H7 (cell line): ENCODE data around the gene ANKS6. TPM values are rescaled to one million over a fixed set of nuclear protein-coding genes. Genes with fewer than 3 reads are reported as not detected.

Experiments
- DNase-seq: peaks from one replicate; pipeline ENCODE4 v3.0.0; 2012
- H3K27me3 ChIP-seq: 2 replicates; pipeline ENCODE4 v1.6.0; 2011; ENCODE audit warnings: mild to moderate bottlenecking, low read length; ENCODE audit not compliant: control insufficient read depth, insufficient read depth
- H3K36me3 ChIP-seq: replicated peaks from 2 replicates; pipeline ENCODE4 v1.5.1; 2011; ENCODE audit warnings: low read length; ENCODE audit not compliant: control insufficient read depth, insufficient read depth
- H3K4me3 ChIP-seq: 2 replicates; pipeline ENCODE4 v1.5.1; 2011; ENCODE audit warnings: low read depth, mild to moderate bottlenecking, control low read depth, low read length, moderate library complexity; ENCODE audit not compliant: insufficient read depth
- total RNA-seq: library from RNA; depleted of rRNA; stranded (reverse); fragments of >200 nt; shearing (Covaris generic); gene quantifications from 2 replicates; pipeline ENCODE4 v1.2.3, GENCODE V29; 2014

ANKS6 gene
- total RNA-seq, 1 experiment from 2014 or later: 51.0 TPM

DNA sequence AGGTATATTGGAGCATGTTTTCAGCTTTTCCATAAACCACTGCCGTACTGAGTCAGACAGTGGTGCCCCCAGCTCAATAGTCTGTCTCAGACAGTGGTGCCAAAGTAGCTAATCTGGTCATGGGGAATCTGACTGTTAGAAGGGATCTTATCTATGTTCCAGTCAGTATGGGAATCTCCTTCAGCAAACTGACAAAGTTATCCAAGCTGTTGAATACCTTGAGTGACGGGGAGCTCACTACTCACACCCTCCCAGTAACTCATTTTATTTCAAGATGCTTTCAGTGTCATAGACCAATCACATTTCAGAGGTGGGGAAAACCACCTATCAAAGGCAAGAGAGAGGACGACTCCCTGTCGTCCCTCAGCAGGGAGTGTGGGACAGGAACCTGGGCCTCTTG, 18.7 kb downstream of the ANKS6 start:
- no peak for DNase-seq
- Histone ChIP-seq H3K4me3 (no peak overlapping the region), H3K27me3 (no peaks in the 10 kb centered on the region), H3K36me3 (peaks cover 21% of the 10 kb centered on the region)

DNA sequence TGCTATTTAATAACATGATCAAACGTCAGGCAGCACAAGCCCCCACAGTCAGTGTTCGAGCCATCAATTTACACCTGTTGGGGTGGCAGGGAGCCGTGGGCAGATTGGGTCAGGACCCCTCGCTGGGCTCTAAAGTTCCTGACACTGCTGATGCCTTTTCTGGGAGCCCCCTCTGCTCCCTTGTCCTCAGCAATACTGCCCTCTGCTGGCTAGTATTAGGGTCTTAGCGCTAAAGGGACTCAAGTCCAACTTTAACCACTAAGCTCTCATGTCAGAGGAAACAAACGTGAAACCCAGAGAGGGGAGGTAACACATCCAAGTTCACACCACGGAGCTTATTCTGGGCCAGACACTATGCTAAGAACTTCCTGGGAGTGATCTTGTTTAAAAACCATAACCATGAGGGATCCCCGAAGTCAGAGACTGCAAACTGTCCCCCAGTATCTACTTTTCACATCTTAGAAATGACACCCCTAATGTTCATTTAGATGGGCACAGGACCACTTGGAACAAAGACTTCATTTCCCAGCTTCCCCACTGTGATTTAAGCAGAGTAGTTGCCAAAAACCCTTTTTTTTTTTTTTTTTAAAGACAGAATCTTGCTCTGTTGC, 20.4 kb downstream of the ANKS6 start:
- H3K36me3 ChIP-seq: peaks cover 24% of the 10 kb centered on the region

DNA sequence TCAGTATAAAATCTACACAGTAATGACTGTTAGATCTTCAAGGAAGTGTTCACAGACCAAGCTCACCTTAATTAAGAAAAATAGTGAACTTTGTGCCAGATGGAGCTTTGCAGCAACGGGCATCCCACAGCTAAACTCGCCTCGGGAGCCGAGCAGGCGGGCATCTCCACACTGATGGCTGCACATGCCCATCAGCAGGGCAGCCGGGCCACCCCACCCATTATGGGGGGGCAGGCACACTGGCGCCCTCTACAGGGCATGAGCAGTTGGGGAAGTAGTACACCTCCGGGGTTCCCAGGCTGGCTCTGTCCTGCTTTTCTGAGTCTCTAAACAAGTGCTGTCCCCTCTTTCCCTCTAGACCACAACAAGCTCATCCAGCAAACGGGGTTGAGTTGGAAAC, 21.6 kb downstream of the ANKS6 start:
- Histone ChIP-seq H3K4me3 (no peak overlapping the region), H3K27me3 (no peaks in the 10 kb centered on the region), H3K36me3 (peaks cover 27% of the 10 kb centered on the region)
- DNase-seq: peak; percentile 90

More for the DNA sequence above, 20.4 kb downstream of the ANKS6 start:
- no peaks in the 10 kb centered on the region for H3K27me3 ChIP-seq
- DNase-seq: peak; percentile 93
- no peak overlapping the region for H3K4me3 ChIP-seq

DNA sequence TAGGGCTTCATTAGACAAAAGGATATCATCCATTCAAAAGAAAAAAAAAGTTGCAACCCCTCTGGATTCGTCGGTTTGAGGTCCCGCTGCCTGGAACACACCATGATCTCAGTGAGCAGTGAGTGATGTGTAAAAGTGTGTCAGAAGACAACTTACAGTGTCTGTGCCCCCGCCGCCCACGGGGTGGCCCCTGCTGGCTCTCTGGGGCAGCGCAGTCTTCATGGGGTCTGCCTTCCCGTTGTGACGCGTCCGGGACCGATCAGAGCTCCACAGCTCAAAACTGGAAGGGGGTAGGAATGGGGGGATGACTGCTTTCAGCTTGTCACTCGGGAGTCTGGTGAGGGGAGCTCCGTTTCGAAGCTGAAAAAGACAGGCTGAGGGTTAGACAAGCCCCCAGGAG, 22.6 kb downstream of the ANKS6 start:
- Histone ChIP-seq H3K4me3 (no peak overlapping the region), H3K36me3 (peaks cover 27% of the 10 kb centered on the region), H3K27me3 (no peaks in the 10 kb centered on the region)
- peak; percentile 61 for DNase-seq

DNA sequence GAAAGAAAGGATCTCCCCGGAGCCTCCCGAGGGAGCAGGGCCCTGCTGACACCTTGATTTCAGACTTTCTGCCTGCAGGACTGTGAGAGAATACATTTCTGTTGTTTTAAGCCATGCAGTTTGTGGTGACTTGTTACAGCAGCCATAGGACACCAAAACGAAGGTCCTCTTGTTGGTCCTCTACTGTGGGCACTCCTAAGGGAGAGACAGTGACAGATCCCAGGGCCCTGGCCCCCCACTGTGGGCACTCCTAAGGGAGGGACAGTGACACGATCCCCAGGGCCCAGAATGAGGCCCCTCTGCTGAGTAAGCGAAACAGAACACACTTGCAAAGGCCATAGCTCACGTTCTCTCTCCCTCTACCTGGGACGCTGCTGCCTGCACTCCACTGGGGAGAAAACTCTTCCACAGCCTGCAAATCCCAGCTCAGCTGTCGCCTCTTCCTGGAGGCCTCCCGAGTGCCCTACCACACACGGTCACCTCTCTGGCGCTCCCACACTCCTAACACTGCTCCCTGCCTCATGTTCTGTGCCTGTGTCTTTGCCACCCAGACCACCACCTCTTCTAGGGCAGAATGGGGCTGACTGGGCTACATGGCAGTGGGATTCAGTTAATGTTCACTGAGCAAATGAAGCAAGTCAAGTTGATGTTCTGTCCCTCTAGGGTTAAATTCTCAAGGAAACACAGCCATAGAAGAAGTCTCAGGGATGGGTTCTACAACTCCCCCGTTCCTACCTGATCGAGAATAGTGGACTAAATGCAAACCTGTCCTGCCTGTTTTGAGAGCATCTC, 23.8 kb downstream of the ANKS6 start:
- no peak overlapping the region for H3K4me3 ChIP-seq
- no peak for DNase-seq
- peaks cover 29% of the 10 kb centered on the region for H3K36me3 ChIP-seq
- no peaks in the 10 kb centered on the region for H3K27me3 ChIP-seq

DNA sequence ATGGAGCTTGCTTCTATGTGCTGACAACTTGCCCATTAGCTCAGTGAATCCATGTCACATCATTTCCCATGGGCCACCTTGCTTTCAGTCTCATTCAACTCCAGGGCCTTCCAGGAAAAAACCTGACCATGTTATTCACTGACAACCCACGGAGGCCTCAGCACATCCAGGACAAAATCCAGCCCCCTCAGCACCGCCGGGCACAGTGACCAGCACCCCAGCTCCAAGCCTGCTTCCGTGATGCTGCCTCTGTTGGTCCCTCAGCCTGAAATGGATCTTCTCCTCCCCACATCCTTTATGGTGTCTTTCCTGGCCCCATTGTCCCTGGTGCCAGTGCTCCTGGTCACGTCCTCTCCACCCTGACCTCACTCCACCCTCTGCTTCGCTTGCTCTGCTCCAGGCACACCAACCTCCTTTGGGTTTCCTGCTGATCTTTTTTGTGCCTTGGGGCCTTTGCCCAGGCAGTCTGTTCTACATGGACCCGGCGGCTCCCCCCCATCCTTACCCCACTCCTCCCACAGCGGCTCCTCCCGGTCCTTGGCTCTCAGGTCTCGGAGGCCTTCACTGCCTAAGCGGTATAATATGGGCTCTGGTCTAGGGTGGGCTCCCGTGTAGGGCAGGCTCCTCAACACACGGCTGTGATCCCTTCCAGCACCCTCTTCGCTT, 25.0 kb downstream of the ANKS6 start:
- no peak overlapping the region for H3K4me3 ChIP-seq
- no peaks in the 10 kb centered on the region for H3K27me3 ChIP-seq
- peaks cover 33% of the 10 kb centered on the region for H3K36me3 ChIP-seq
- DNase-seq: no peak

DNA sequence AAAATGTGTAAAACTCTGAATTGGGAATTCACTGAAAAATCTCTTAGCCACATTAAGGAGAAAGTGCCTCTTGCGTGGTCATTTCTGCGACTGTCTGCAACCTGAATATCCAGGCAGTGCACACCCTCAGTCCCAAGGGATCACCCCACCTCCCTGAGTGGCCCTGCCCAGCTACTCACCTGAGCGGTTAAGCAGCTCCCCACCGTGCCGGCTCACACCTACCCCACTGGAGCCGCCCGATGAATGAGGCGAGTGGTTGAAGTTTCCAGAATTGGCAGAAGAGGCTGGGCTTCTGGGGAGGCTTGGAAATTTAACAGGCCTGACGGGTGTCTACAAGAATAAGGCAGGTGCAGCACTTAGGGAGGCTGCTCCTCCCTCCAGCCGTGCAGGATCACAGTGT, 25.6 kb downstream of the ANKS6 start:
- Histone ChIP-seq H3K27me3 (no peaks in the 10 kb centered on the region), H3K36me3 (peaks cover 33% of the 10 kb centered on the region), H3K4me3 (no peak overlapping the region)
- DNase-seq: no peak

DNA sequence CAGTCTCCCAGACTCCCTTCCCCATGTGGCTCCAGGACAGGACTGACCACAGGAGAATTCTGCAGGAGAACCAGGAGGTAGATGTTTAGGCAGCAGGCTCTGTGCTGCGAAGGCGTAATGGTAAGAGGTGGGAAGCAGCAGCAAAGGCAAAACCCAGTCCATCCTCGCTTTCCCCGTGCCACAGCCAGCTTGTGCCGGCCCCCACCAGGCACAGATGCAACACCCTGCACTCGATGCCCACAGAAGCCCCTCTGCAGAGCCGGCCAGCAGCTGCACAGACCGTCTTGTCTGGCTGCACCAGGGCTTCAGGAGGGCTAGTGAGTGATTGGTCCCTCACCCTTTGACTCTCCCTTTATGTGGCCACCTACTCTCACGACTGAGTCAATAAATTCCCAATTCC, 28.0 kb downstream of the ANKS6 start:
- Histone ChIP-seq H3K27me3 (no peaks in the 10 kb centered on the region), H3K4me3 (no peak overlapping the region), H3K36me3 (peaks cover 26% of the 10 kb centered on the region)
- DNase-seq: no peak

DNA sequence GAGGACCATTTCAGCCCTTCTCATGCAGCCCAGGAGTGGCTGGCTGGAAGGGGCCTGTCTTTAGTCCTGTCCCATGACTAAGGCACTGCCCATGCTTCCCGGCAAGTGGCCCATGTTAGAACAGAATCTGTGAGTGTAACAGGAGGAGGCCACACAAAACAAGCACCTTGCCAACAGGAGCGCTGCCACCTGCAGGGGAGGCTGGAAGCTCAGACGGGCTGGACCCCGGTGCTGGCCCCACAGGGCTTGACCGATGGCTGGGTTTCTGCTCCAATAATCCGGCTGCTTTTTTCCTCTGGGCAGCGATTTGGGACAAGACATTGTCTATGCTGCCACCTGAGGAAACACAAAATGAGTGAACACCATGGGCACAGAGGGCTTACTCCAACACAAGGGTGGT, 28.4 kb downstream of the ANKS6 start:
- Histone ChIP-seq H3K4me3 (no peak overlapping the region), H3K36me3 (peaks cover 22% of the 10 kb centered on the region), H3K27me3 (no peaks in the 10 kb centered on the region)
- DNase-seq: no peak

DNA sequence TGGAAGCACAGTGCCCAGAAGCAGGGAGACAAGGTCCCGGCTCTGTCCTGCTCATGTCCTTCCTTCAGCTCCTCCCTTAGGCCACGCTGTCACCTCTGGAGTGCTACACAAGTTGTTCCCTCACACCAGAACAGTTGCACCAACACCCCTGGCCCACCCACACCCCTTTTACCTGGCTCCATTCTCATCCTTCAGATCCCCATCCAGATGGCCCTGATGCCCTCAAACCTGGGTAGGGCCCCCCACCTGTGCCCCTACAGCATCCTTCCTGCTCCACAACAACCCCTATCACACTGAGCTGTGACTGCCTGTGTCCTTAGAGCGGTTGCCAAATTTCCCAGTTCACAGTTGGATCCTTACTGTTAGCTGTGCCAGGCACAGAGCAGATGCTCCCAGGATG, 29.2 kb downstream of the ANKS6 start:
- Histone ChIP-seq H3K27me3 (no peaks in the 10 kb centered on the region), H3K36me3 (peaks cover 16% of the 10 kb centered on the region), H3K4me3 (no peak overlapping the region)
- no peak for DNase-seq

DNA sequence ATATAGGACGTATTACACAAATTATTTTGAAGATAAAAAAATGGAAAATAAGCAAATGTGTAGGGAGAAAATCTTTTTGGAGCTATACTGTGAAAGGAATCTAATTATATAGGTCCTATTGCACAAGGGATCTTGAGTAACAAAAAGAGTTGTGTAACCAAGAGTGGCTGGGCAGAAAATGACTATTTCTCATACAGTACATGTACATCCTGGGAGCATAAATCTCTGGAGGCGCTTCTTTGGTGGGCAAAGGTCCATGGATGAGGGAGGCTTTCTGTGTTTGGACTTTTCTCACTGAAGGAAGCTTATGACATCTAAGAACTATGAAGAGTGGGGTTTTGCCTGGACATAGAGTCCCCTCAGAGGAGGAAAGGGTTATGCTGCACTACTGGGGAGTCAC, 29.8 kb downstream of the ANKS6 start:
- Histone ChIP-seq H3K36me3 (peaks cover 13% of the 10 kb centered on the region), H3K4me3 (no peak overlapping the region), H3K27me3 (no peaks in the 10 kb centered on the region)
- DNase-seq: no peak

DNA sequence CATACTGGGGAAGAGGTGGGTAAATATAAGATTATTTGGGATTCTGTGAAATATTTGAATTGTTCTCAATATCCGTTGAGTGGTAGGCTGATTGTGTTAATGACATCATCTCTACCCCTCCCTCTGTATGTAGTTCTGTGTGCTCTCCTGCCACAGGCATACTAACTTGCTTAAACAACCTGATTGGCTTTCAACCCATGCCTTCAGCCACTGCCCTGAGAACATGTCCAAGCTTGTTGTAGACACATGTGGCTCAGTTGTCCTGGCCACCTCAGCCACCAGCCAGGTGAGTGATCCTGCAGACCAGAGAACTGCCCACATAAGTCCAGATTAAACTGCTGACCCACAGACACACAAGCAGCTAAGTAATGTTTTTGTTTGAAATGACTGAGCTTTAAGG, 31.1 kb downstream of the ANKS6 start:
- Histone ChIP-seq H3K4me3 (no peak overlapping the region), H3K36me3 (peaks cover 10% of the 10 kb centered on the region), H3K27me3 (no peaks in the 10 kb centered on the region)
- no peak for DNase-seq

DNA sequence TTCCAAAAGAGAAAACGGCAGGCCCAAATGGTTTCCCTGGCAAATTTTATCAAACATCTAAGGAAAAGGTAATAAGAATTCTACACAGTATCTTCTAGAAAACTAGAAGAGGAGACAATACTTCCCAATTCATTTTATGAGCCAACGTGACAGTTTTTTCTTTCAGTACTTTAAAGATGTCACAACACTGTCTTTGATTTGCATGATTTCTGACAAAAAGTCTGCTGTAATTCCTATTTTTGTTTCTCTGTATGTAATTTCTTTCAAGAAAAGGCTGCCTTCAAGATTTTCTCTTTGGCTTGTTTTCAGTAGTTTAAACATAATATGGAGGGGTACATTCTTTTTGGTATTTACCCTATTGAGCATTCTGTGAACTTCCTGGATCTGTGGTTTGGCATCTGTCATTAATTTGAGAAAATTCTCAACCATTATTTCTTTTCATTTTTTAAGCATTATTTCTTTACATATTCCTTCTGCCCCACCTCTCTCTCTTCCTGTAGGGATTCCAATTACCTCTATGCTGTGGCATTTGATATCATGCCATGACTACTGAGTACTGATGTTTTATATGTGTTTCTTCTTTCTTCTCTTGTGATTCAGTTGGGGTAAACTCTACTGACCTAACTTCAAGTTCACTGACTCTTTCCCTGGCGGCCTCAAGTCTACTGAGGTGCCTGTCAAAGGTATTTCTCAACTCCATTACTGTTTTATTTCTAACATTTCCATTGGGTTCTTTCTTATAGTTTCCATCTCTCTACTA, 32.2 kb downstream of the ANKS6 start:
- no peaks in the 10 kb centered on the region for H3K27me3 ChIP-seq
- DNase-seq: no peak
- peaks cover 8% of the 10 kb centered on the region for H3K36me3 ChIP-seq
- H3K4me3 ChIP-seq: no peak overlapping the region

DNA sequence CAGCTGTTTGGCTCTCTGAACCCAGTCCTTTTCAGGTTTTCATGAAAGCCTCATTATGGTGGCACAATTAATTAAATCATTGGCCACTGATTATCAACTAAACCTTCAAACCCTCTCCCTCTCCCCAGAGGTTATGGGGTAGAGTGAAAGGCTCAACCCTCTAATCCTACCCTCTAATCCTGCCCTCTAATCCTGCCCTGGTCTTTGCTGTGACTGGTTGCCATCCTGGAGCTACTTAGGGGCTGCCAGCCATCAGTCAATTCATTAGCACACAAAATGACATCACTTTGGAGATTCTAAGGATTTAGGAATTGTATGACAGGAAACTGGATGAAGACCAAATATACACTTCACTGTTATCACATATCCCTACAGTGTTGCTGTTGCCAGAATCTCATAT, 36.1 kb downstream of the ANKS6 start:
- no peak for DNase-seq
- Histone ChIP-seq H3K36me3 (peaks cover 5% of the 10 kb centered on the region), H3K27me3 (no peaks in the 10 kb centered on the region), H3K4me3 (no peak overlapping the region)
